ENCODE results near the gene GUCA2B. TPM values are rescaled to one million over a fixed set of nuclear protein-coding genes. Genes with fewer than 3 reads are reported as not detected.

GUCA2B gene
- not detected for total RNA-seq

GRCh38 chr1:42152907-42153600 is at the start of gene GUCA2B:
Gene GUCA2B (plus strand): TSS chr1:42153410. CDS start chr1:42153451, 41 bp downstream.
- Histone ChIP-seq H3K4me1 (peaks cover 4% of the 10 kb centered on the region), H3K4me3 (no peak within 1 kb of the TSS), H3K27ac (no peak within 1 kb of the TSS), H3K36me3 (no peaks in the 10 kb centered on the region), H3K27me3 (peaks cover 3% of the 10 kb centered on the region), H3K9me3 (no peaks in the 10 kb centered on the region)
- 87% methylated on average over 9 of the region's 12 CpGs for WGBS
- no peak for TF ChIP-seq CTCF (IDR thresholded peaks at IDR 0.05)
- no peak for TF ChIP-seq EP300 (IDR thresholded peaks at IDR 0.05)
- no peak for TF ChIP-seq POLR2A (IDR thresholded peaks at IDR 0.05)
- TF ChIP-seq POLR2AphosphoS5 (IDR thresholded peaks at IDR 0.05) = no peak
- DNase-seq (ENCODE audit: low spot score in 2 of 2) = no peak

GRCh38 chr1:42105025-42105424 is 48.2 kb upstream of the GUCA2B start:
- no peaks in the 10 kb centered on the region for H3K4me1 ChIP-seq
- H3K9me3 ChIP-seq = no peaks in the 10 kb centered on the region
- no peak for DNase-seq (ENCODE audit: low spot score in 2 of 2)
- WGBS = 71% methylated on average over 1 of the region's 1 CpG
- no peak overlapping the region for H3K4me3 ChIP-seq
- H3K27me3 ChIP-seq = peaks cover 3% of the 10 kb centered on the region
- TF ChIP-seq POLR2A (IDR thresholded peaks at IDR 0.05) = no peak
- TF ChIP-seq EP300 (IDR thresholded peaks at IDR 0.05) = no peak
- no peak for TF ChIP-seq POLR2AphosphoS5 (IDR thresholded peaks at IDR 0.05)
- no peak for TF ChIP-seq CTCF (IDR thresholded peaks at IDR 0.05)
- H3K27ac ChIP-seq = no peak overlapping the region
- H3K36me3 ChIP-seq = no peaks in the 10 kb centered on the region

GRCh38 chr1:42108309-42108708 is 44.9 kb upstream of the GUCA2B start:
- DNase-seq (ENCODE audit: low spot score in 2 of 2) = no peak

GRCh38 chr1:42109600-42109999 is 43.6 kb upstream of the GUCA2B start:
- H3K27ac ChIP-seq = no peak overlapping the region
- TF ChIP-seq POLR2A (IDR thresholded peaks at IDR 0.05) (no peak), POLR2AphosphoS5 (IDR thresholded peaks at IDR 0.05) (no peak)
- H3K4me1 ChIP-seq = no peaks in the 10 kb centered on the region
- H3K36me3 ChIP-seq = no peaks in the 10 kb centered on the region
- H3K4me3 ChIP-seq = no peak overlapping the region
- 84% methylated on average over 3 of the region's 3 CpGs for WGBS
- DNase-seq (ENCODE audit: low spot score in 2 of 2) = no peak
- no peaks in the 10 kb centered on the region for H3K9me3 ChIP-seq
- peaks cover 3% of the 10 kb centered on the region for H3K27me3 ChIP-seq

More at GRCh38 chr1:42108309-42108708, 44.9 kb upstream of the GUCA2B start:
- TF ChIP-seq POLR2A (IDR thresholded peaks at IDR 0.05) = no peak
- TF ChIP-seq EP300 (IDR thresholded peaks at IDR 0.05) = no peak
- no peak for TF ChIP-seq CTCF (IDR thresholded peaks at IDR 0.05)
- no peak for TF ChIP-seq POLR2AphosphoS5 (IDR thresholded peaks at IDR 0.05)
- no peak overlapping the region for H3K4me3 ChIP-seq
- H3K9me3 ChIP-seq = no peaks in the 10 kb centered on the region
- WGBS = 75% methylated on average over 7 of the region's 7 CpGs
- peaks cover 3% of the 10 kb centered on the region for H3K27me3 ChIP-seq
- H3K4me1 ChIP-seq = no peaks in the 10 kb centered on the region
- H3K36me3 ChIP-seq = no peaks in the 10 kb centered on the region
- H3K27ac ChIP-seq = no peak overlapping the region

- 78% methylated on average over 5 of the region's 5 CpGs for WGBS
- Histone ChIP-seq H3K27ac (no peak overlapping the region), H3K9me3 (no peaks in the 10 kb centered on the region), H3K4me3 (no peak overlapping the region), H3K36me3 (no peaks in the 10 kb centered on the region), H3K27me3 (peaks cover 6% of the 10 kb centered on the region), H3K4me1 (no peaks in the 10 kb centered on the region)
- TF ChIP-seq EP300 (IDR thresholded peaks at IDR 0.05) (no peak), CTCF (IDR thresholded peaks at IDR 0.05) (no peak), POLR2AphosphoS5 (IDR thresholded peaks at IDR 0.05) (no peak), POLR2A (IDR thresholded peaks at IDR 0.05) (no peak)
- DNase-seq (ENCODE audit: low spot score in 2 of 2) = no peak
These were observed 39.0 kb upstream of the GUCA2B start for GRCh38 chr1:42114229-42114628.

Measured in suprapubic skin (tissue), 4 donors.